ENCODE data around the gene EML1. TPM values are rescaled to one million over a fixed set of nuclear protein-coding genes. Genes with fewer than 3 reads are reported as not detected.

The EML1 gene
- total RNA-seq, 1 donor = under 0.01 TPM

GRCh38 chr14:99764222-99764706 is 28.9 kb upstream of the EML1 start:
- H3K27me3 ChIP-seq (ENCODE audit: insufficient read depth, low read length) = no peaks in the 10 kb centered on the region
- H3K4me3 ChIP-seq (ENCODE audit: low read length) = no peak overlapping the region
- no peaks in the 10 kb centered on the region for H3K9me3 ChIP-seq (ENCODE audit: low read depth, low read length)
- H3K4me1 ChIP-seq (ENCODE audit: insufficient read depth, low read length) = no peaks in the 10 kb centered on the region

GRCh38 chr14:99768381-99768780 is 24.8 kb upstream of the EML1 start:
- peaks cover 2% of the 10 kb centered on the region for H3K27me3 ChIP-seq (ENCODE audit: insufficient read depth, low read length)
- no peaks in the 10 kb centered on the region for H3K4me1 ChIP-seq (ENCODE audit: insufficient read depth, low read length)
- no peak overlapping the region for H3K4me3 ChIP-seq (ENCODE audit: low read length)
- H3K9me3 ChIP-seq (ENCODE audit: low read depth, low read length) = no peaks in the 10 kb centered on the region

- Histone ChIP-seq H3K4me3 (ENCODE audit: low read length) (no peak overlapping the region), H3K27me3 (ENCODE audit: insufficient read depth, low read length) (peaks cover 2% of the 10 kb centered on the region)
Observed at GRCh38 chr14:99769123-99769522, 24.1 kb upstream of the EML1 start.

GRCh38 chr14:99769799-99770198 is 23.4 kb upstream of the EML1 start:
- peaks cover 2% of the 10 kb centered on the region for H3K27me3 ChIP-seq (ENCODE audit: insufficient read depth, low read length)
- H3K4me1 ChIP-seq (ENCODE audit: insufficient read depth, low read length) = no peaks in the 10 kb centered on the region
- H3K9me3 ChIP-seq (ENCODE audit: low read depth, low read length) = no peaks in the 10 kb centered on the region
- no peak overlapping the region for H3K4me3 ChIP-seq (ENCODE audit: low read length)

More at GRCh38 chr14:99769123-99769522, 24.1 kb upstream of the EML1 start:
- Histone ChIP-seq H3K9me3 (ENCODE audit: low read depth, low read length) (no peaks in the 10 kb centered on the region), H3K4me1 (ENCODE audit: insufficient read depth, low read length) (no peaks in the 10 kb centered on the region)

GRCh38 chr14:99772371-99773283 is 20.6 kb upstream of the EML1 start:
- no peaks in the 10 kb centered on the region for H3K4me1 ChIP-seq (ENCODE audit: insufficient read depth, low read length)
- peaks cover 2% of the 10 kb centered on the region for H3K27me3 ChIP-seq (ENCODE audit: insufficient read depth, low read length)
- no peaks in the 10 kb centered on the region for H3K9me3 ChIP-seq (ENCODE audit: low read depth, low read length)
- H3K4me3 ChIP-seq (ENCODE audit: low read length) = no peak overlapping the region

GRCh38 chr14:99773521-99774497 is 19.4 kb upstream of the EML1 start:
- Histone ChIP-seq H3K4me3 (ENCODE audit: low read length) (no peak overlapping the region), H3K9me3 (ENCODE audit: low read depth, low read length) (no peaks in the 10 kb centered on the region), H3K4me1 (ENCODE audit: insufficient read depth, low read length) (no peaks in the 10 kb centered on the region), H3K27me3 (ENCODE audit: insufficient read depth, low read length) (peaks cover 7% of the 10 kb centered on the region)

- H3K4me1 ChIP-seq (ENCODE audit: insufficient read depth, low read length) = no peaks in the 10 kb centered on the region
- no peaks in the 10 kb centered on the region for H3K9me3 ChIP-seq (ENCODE audit: low read depth, low read length)
- H3K27me3 ChIP-seq (ENCODE audit: insufficient read depth, low read length) = peaks cover 9% of the 10 kb centered on the region
- H3K4me3 ChIP-seq (ENCODE audit: low read length) = no peak overlapping the region
Observed at GRCh38 chr14:99774556-99775307, 18.5 kb upstream of the EML1 start.

GRCh38 chr14:99775351-99775750 is 17.9 kb upstream of the EML1 start:
- Histone ChIP-seq H3K27me3 (ENCODE audit: insufficient read depth, low read length) (peaks cover 9% of the 10 kb centered on the region), H3K4me3 (ENCODE audit: low read length) (no peak overlapping the region), H3K9me3 (ENCODE audit: low read depth, low read length) (no peaks in the 10 kb centered on the region), H3K4me1 (ENCODE audit: insufficient read depth, low read length) (no peaks in the 10 kb centered on the region)

- H3K4me1 ChIP-seq (ENCODE audit: insufficient read depth, low read length) = no peaks in the 10 kb centered on the region
- peaks cover 6% of the 10 kb centered on the region for H3K27me3 ChIP-seq (ENCODE audit: insufficient read depth, low read length)
- no peak overlapping the region for H3K4me3 ChIP-seq (ENCODE audit: low read length)
- no peaks in the 10 kb centered on the region for H3K9me3 ChIP-seq (ENCODE audit: low read depth, low read length)
Observed at GRCh38 chr14:99777951-99778350, 15.3 kb upstream of the EML1 start.

- H3K4me1 ChIP-seq (ENCODE audit: insufficient read depth, low read length) = no peaks in the 10 kb centered on the region
- peaks cover 6% of the 10 kb centered on the region for H3K27me3 ChIP-seq (ENCODE audit: insufficient read depth, low read length)
- no peaks in the 10 kb centered on the region for H3K9me3 ChIP-seq (ENCODE audit: low read depth, low read length)
- no peak overlapping the region for H3K4me3 ChIP-seq (ENCODE audit: low read length)
Observed at GRCh38 chr14:99779751-99780150, 13.5 kb upstream of the EML1 start.

GRCh38 chr14:99780690-99781089 is 12.5 kb upstream of the EML1 start:
- peaks cover 6% of the 10 kb centered on the region for H3K27me3 ChIP-seq (ENCODE audit: insufficient read depth, low read length)
- no peak overlapping the region for H3K4me3 ChIP-seq (ENCODE audit: low read length)
- H3K9me3 ChIP-seq (ENCODE audit: low read depth, low read length) = no peaks in the 10 kb centered on the region
- no peaks in the 10 kb centered on the region for H3K4me1 ChIP-seq (ENCODE audit: insufficient read depth, low read length)

- H3K4me1 ChIP-seq (ENCODE audit: insufficient read depth, low read length) = no peaks in the 10 kb centered on the region
- no peaks in the 10 kb centered on the region for H3K9me3 ChIP-seq (ENCODE audit: low read depth, low read length)
- H3K27me3 ChIP-seq (ENCODE audit: insufficient read depth, low read length) = peaks cover 6% of the 10 kb centered on the region
- H3K4me3 ChIP-seq (ENCODE audit: low read length) = no peak overlapping the region
Observed at GRCh38 chr14:99781091-99781490, 12.1 kb upstream of the EML1 start.

- Histone ChIP-seq H3K27me3 (ENCODE audit: insufficient read depth, low read length) (peaks cover 6% of the 10 kb centered on the region), H3K4me1 (ENCODE audit: insufficient read depth, low read length) (no peaks in the 10 kb centered on the region), H3K9me3 (ENCODE audit: low read depth, low read length) (no peaks in the 10 kb centered on the region), H3K4me3 (ENCODE audit: low read length) (no peak overlapping the region)
Observed at GRCh38 chr14:99781853-99782610, 11.2 kb upstream of the EML1 start.

- Histone ChIP-seq H3K27me3 (ENCODE audit: insufficient read depth, low read length) (no peaks in the 10 kb centered on the region), H3K9me3 (ENCODE audit: low read depth, low read length) (no peaks in the 10 kb centered on the region), H3K4me3 (ENCODE audit: low read length) (no peak overlapping the region), H3K4me1 (ENCODE audit: insufficient read depth, low read length) (no peaks in the 10 kb centered on the region)
Observed at GRCh38 chr14:99784508-99784907, 8.7 kb upstream of the EML1 start.

Data from mononuclear cell (primary cell).